SIG-M5 treated with dmso at 0.1 percent for 504 hours (cell line): ENCODE measurements around the gene SYT1.

Source experiments
- DNase-seq: peaks from one replicate; lab custom pipeline; 2025; ENCODE audit not compliant: unreplicated experiment; lab: John Stamatoyannopoulos, UW

The SYT1 gene

DNA sequence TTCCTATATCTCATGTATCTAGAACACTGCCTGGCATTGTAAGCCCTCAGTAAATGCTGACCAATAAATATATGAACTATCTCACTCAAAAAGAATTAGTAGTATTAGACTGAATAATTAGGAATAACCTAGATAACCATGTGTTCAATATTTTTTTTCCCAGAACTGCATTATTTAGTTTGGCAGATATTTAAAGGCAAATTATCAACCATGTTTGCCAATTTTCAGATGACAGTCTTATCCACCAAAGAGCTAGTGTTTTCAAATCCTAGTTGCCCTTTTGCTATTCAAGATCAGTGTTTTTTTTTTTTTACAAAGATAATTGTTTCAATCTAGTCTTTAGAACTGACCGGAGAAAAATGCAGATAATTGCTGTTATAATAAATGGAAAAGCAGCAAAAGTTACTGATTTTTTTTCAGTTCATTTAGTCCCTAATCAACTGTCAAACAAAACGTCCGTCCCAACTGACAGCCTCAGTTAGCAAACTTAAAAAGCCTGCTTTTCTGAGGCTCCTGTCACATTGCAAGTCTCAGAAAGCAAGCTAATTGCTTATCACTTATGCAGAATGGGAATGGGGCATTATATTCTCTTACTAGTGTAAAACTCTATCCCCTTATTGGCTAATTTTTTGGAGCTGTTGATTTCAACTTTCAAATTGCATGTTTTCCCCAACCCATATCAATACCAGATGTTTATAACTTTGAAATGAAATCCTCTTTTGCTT lies 623.0 kb downstream of the SYT1 start:
- no peak for DNase-seq
